ENCODE results near the gene ZNF468.
"Not testable (repeated sequence)": the region's sequence is repeated elsewhere in the genome, so short reads cannot be mapped to it uniquely, and the experiment has no call there.

Gene ZNF468

GRCh38 chr19:52857378-52858191 lies at the start of gene ZNF468:
ZNF468 (minus strand) TSS chr19:52857619; CDS start chr19:52854272, 3,347 bp downstream.
- DNase-seq (ENCODE audit: low spot score) = peak; percentile 56

GRCh38 chr19:52904052-52904780 lies 46.8 kb upstream of the ZNF468 start:
- DNase-seq (ENCODE audit: low spot score) = not testable (repeated sequence)

- no peak for DNase-seq (ENCODE audit: low spot score)
These were observed 44.4 kb upstream of the ZNF468 start for GRCh38 chr19:52901842-52902241.

- not testable (repeated sequence) for DNase-seq (ENCODE audit: low spot score)
These were observed 41.2 kb upstream of the ZNF468 start for GRCh38 chr19:52898596-52898995.

GRCh38 chr19:52898101-52898500 lies 40.7 kb upstream of the ZNF468 start:
- DNase-seq (ENCODE audit: low spot score) = no peak

- DNase-seq (ENCODE audit: low spot score) = peak; percentile 90
These were observed 39.9 kb upstream of the ZNF468 start, which contains the start of gene ZNF320 for GRCh38 chr19:52897138-52897935. ZNF320 (minus strand) TSS chr19:52897635; CDS start chr19:52890255, 7,380 bp downstream.

- peak; percentile 16 for DNase-seq (ENCODE audit: low spot score)
These were observed 39.2 kb upstream of the ZNF468 start for GRCh38 chr19:52896431-52897137.

- DNase-seq (ENCODE audit: low spot score) = no peak
These were observed 33.9 kb upstream of the ZNF468 start for GRCh38 chr19:52891336-52891735.

GRCh38 chr19:52889931-52890330 lies 32.5 kb upstream of the ZNF468 start:
- no peak for DNase-seq (ENCODE audit: low spot score)

GRCh38 chr19:52889076-52889475 lies 31.7 kb upstream of the ZNF468 start:
- DNase-seq (ENCODE audit: low spot score) = no peak

GRCh38 chr19:52880895-52881389 lies 23.5 kb upstream of the ZNF468 start:
- DNase-seq (ENCODE audit: low spot score) = no peak

GRCh38 chr19:52872996-52873395 lies 15.6 kb upstream of the ZNF468 start:
- not testable (repeated sequence) for DNase-seq (ENCODE audit: low spot score)

- no peak for DNase-seq (ENCODE audit: low spot score)
These were observed 14.0 kb upstream of the ZNF468 start for GRCh38 chr19:52871466-52871865.

- not testable (repeated sequence) for DNase-seq (ENCODE audit: low spot score)
These were observed 10.6 kb upstream of the ZNF468 start for GRCh38 chr19:52868031-52868430.

GRCh38 chr19:52856540-52857377 lies 660 bp downstream of the ZNF468 start:
- not testable (repeated sequence) for DNase-seq (ENCODE audit: low spot score)

- DNase-seq (ENCODE audit: low spot score) = not testable (repeated sequence)
These were observed 10.1 kb downstream of the ZNF468 start for GRCh38 chr19:52847352-52847751.

GRCh38 chr19:52840825-52841465 lies 16.5 kb downstream of the ZNF468 start:
- DNase-seq (ENCODE audit: low spot score) = not testable (repeated sequence)

GRCh38 chr19:52834289-52834688 lies 23.1 kb downstream of the ZNF468 start:
- not testable (repeated sequence) for DNase-seq (ENCODE audit: low spot score)

- DNase-seq (ENCODE audit: low spot score) = not testable (repeated sequence)
These were observed 23.9 kb downstream of the ZNF468 start for GRCh38 chr19:52833541-52833940.

GRCh38 chr19:52829866-52830265 lies 27.6 kb downstream of the ZNF468 start:
- not testable (repeated sequence) for DNase-seq (ENCODE audit: low spot score)
